Frontal cortex (tissue), 4 donors: Measurements from ENCODE around the gene TMC5. TPM values are rescaled to one million over a fixed set of nuclear protein-coding genes. Genes with fewer than 3 reads are reported as not detected.
"Not testable (repeated sequence)": the region's sequence is repeated elsewhere in the genome, so short reads cannot be mapped to it uniquely, and the experiment has no call there.

ENCODE experiments used
- DNase-seq, 2 donors: peaks; one replicate each; pipeline ENCODE4 v3.0.0; 2012; ENCODE audit warnings: low spot score in 2 of 2
- FAIRE-seq: peaks from 2 replicates; lab custom pipeline; 2012; peaks lifted over from hg19 to GRCh38; lab: Jason Lieb, UNC
- total RNA-seq: library from RNA; depleted of rRNA; stranded (reverse); fragments of >200 nt; gene quantifications from one replicate; pipeline ENCODE4 v1.2.3, GENCODE V29; 2014
- donor health status: control.
- donor health status: control.
- donor health status: control.

TMC5 gene
- total RNA-seq, 1 donor from 2014 or later: 0.41 TPM

DNA sequence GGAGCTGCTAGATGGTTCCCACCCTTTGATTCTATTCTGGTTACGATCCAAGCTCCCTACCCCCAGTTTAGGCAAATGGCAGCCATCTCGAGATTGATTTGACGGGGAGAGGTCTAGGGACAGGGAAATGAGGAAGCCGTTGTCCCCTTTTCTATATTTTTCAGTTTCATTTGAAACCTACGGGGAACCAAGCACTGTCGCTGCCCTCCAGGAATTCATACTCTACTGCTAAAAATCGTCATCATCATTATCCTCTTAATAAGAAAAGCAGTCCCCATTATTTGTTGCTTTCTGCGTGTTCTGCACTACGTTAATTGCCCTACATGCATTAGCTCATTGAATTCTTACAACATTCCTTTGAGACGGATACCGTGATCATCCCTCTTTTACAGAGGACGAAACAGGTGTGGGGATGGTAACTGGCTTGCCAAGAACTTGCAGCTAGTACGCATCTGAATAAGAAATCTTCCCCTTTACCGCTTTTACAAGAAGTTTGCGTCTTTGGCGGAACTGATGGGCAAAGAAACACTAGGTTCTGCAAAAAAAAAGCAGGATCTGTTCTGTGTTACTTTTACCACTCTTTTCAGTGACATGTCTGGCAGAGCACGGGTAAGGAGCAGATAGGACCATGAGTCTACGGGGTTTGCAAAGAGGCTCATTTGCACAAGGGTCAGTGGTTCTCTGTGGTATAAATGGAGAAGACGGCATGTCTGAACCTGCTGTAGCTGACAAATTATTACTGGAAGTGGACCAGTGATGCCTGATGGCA, 107.1 kb downstream of the TMC5 start:
- FAIRE-seq (no peak), DNase-seq (no peak)

DNA sequence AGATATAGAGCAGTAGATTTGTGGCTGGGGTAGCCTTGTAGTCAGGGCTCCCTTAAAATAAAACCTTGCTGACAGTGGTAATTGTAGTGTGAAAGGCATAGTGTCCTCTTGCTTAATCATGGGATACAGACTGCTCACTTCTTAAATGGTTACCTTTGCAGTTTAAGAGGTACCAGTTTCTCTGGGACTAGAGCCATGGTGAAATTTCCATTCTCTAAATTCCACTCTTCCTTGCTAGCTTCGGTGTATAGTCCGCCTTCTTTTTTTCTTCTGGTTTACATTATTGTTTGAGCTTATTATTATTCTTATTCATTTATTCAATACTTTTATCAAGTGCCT, 107.7 kb downstream of the TMC5 start:
- FAIRE-seq: no peak
- no peak for DNase-seq

DNA sequence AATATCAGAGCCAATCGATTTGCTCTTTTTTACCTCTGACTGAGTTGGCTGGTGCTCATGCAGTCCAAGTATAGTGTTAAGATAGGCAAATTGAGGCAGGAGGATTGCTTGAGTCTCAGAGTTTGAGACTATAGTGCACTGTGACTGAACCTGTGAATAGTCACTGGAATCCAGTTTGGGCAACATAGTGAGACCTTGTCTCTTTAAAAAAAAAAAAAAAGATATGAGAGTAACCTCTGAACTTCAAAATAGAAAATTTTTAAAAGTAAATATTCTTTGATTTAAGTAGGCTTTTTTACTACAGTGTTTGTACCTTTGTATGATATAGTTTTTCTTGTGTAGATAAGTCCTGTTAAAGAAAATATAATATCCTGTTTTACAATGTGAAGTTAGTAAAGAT, 109.5 kb downstream of the TMC5 start:
- no peak for FAIRE-seq
- no peak for DNase-seq

DNA sequence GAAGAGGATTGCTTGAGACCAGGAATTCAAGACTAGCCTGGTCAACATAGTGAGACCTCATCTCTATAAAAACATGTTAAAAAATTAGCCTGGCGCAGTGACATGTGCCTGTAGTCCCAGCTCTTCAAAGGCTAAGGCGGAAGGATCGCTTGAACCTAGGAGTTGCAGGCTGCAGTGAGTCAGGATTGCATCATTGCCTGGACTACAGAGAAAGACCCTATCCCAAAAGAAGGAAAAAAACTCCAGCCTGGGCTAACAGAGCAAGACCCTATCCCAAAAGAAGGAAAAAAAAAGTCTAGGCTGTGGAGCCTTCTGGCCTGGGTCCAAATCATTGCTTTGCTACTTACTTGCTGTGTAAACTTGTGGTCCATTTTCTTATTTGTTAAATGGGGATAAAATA, 111.0 kb downstream of the TMC5 start:
- DNase-seq (no peak), FAIRE-seq (no peak)

DNA sequence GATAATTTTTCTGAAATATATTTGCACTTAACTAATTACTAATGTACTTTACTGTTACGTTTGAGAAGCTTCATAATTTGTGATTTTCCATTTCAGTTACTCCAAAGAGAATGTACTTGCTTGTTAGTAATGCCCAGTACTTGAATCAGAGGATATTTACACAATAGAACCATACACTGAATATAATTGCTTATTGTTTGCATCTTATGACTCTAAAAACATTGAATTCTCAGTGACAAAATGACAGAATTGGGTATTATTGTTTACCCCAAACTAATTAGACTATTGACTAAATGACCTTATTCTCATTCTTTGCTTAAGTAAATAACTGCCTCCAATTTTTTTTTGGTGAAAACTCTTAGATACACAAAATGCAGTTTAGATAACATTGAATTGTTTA, 114.9 kb downstream of the TMC5 start:
- peak; percentile 98 for FAIRE-seq
- DNase-seq: no peak

DNA sequence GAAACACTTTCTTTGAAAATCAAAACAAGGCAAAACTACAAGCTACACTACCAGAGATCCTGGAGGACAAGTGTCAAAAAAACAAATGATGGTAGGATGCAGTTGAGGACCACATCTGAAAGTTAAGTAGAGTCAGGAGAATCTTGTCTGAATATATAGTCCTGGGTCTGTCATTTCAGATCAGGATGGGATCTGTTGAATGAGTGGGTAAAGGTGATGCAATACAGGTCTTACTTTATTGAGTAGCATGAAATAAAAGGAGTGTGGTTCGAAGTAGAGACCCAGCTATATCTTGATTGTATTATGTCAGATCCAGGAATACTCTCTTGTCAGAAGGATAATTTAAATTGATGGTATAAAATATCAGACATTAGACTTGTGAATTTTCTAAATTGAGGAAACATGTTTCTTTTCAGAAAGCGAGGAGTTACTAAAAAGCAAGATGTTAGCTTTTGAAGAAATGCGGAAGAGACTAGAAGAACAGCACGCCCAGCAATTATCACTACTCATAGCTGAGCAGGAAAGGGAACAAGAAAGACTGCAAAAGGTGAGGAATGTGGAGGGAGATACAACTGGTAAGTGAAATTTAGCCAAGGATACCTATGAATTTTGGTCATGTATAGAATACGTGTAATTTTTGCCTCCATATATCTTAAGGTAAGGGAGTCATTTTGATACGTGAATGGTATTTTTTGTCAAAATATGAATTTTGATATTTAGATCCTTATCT, 122.7 kb downstream of the TMC5 start:
- no peak for FAIRE-seq
- DNase-seq: no peak

DNA sequence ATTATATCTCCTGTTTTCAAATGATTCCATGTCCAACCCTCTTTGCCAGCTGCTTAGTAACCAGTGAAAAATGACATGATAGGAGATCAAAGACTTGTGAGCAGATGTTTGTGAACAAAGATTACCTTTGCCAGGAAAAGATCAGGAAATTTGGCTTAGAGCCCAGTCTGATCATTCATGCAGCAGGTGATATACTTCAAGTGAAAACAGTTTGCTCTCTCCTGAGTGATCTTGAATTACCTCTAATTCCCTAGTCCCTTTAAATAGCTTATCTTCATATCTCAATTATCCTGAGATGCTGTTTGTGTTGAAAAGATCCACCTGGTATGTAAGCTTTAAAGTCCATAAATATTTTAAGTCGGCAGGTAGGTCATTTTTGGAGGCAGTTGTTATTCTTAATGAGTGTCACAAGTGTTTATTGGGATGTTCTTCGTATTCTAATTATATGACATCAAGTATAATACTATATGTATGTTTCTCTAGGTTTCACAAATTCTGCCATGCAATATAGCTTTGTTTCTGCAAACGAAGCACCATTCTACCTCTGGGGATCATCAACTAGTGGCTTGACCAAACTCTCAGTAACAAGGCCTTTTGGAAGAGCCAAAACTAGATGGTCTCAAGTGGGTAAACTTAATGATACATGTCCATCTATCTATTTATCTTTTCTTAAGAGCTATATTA, 124.6 kb downstream of the TMC5 start:
- FAIRE-seq: no peak
- DNase-seq: no peak

DNA sequence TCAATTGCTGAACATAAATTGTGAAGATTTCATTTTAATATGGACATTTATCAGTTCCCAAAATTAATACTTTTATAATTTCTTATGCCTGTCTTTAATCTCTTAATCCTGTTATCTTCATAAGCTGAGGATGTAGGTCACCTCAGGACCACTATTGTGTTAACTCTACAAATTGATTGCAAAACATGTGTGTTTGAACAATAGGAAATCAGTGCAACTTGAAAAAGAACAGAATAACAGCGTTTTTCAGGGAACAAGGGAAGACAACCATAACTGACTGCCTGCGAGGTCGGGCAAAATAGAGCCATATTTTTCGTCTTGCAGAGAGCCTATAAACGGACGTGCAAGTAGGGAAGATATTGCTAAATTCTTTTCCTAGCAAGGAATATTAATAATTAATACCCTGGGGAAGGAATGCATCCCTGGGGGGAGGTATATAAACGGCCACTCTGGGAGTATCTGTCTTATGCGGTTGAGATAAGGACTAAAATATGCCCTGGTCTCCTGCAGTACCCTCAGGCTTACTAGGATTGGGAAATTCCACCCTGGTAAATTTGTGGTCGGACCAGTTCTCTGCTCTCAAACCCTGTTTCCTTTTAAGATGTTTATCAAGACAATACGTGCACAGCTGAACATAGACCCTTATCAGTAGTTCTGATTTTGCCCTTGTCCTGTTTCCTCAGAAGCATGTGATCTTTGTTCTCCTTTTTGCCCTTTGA, 125.8 kb downstream of the TMC5 start:
- not testable (repeated sequence) for FAIRE-seq, DNase-seq

DNA sequence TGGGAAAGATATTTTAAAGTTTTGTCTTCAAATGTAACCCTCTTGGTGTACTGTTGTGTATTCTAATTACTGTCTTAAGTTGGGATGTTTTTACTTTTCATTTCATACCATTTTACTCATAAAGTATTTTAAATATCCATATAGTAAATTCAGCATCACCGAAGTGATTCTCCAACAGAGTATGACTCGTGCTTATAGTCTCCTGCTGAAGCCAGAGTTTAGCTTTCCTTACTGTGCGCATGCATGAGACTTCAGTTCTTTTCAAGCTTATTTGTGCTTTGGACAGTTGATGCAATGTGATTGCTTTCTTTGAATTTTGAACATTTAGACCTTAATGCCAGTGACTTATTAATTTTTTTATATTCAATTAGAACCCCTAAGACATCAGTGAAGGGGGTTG, 130.5 kb downstream of the TMC5 start:
- DNase-seq (no peak), FAIRE-seq (no peak)

Other genes starting within 250 kb of the TMC5 start
- gene SYT17, start 249.6 kb upstream of the TMC5 start, total RNA-seq: 8.2 TPM
- under 0.01 TPM for gene CLEC19A, start 132.2 kb upstream of the TMC5 start, total RNA-seq
- gene GDE1, start 104.2 kb downstream of the TMC5 start, total RNA-seq: 43.6 TPM
- 73.8 TPM for gene CCP110, start 106.1 kb downstream of the TMC5 start, total RNA-seq
- 55.8 TPM for gene VPS35L, start 137.8 kb downstream of the TMC5 start, total RNA-seq